Astrocyte (in vitro differentiated cells and primary cell): ENCODE measurements around the gene SMARCC2. TPM values are rescaled to one million over a fixed set of nuclear protein-coding genes. Genes with fewer than 3 reads are reported as not detected.
"Not testable (repeated sequence)": the region's sequence is repeated elsewhere in the genome, so short reads cannot be mapped to it uniquely, and the experiment has no call there.

Experiments
- DNase-seq: peaks from one replicate; pipeline ENCODE4 v3.0.0-alpha.2; 2010; ENCODE audit warnings: low read depth
- FAIRE-seq: peaks from 2 replicates; lab custom pipeline; 2011; peaks lifted over from hg19 to GRCh38; lab: Jason Lieb, UNC
- H2AFZ ChIP-seq: 2 replicates; pipeline ENCODE4 v1.6.0; 2012; ENCODE audit warnings: low read depth, low read length, inconsistent platforms
- H3K27ac ChIP-seq: 2 replicates; pipeline ENCODE4 v1.5.1; 2011; ENCODE audit warnings: low read depth, low read length, inconsistent platforms
- H3K27me3 ChIP-seq: 2 replicates; pipeline ENCODE4 v1.6.0; 2011; ENCODE audit warnings: low read length, inconsistent platforms; ENCODE audit not compliant: insufficient read depth
- H3K36me3 ChIP-seq: 2 replicates; pipeline ENCODE4 v1.5.1; 2011; ENCODE audit warnings: low read length, inconsistent platforms; ENCODE audit not compliant: insufficient read depth
- H3K4me1 ChIP-seq: 2 replicates; pipeline ENCODE4 v1.5.1; 2011; ENCODE audit warnings: low read length, inconsistent platforms; ENCODE audit not compliant: insufficient read depth
- H3K4me2 ChIP-seq: 2 replicates; pipeline ENCODE4 v1.6.0; 2012; ENCODE audit warnings: low read length, inconsistent platforms
- H3K4me3 ChIP-seq: 2 replicates; pipeline ENCODE4 v1.5.1; 2011; ENCODE audit warnings: low read depth, mild to moderate bottlenecking, low read length, inconsistent platforms; ENCODE audit not compliant: insufficient read depth
- H3K79me2 ChIP-seq: 2 replicates; pipeline ENCODE4 v1.6.0; 2012; ENCODE audit warnings: mild to moderate bottlenecking, low read length, inconsistent platforms; ENCODE audit not compliant: insufficient read depth
- H3K9ac ChIP-seq: 2 replicates; pipeline ENCODE4 v1.6.0; 2012; ENCODE audit warnings: mild to moderate bottlenecking, low read length, inconsistent platforms
- H3K9me3 ChIP-seq: 2 replicates; pipeline ENCODE4 v1.5.1; 2012; ENCODE audit warnings: low read depth, mild to moderate bottlenecking, low read length, inconsistent platforms; ENCODE audit not compliant: insufficient read depth
- H4K20me1 ChIP-seq: 2 replicates; pipeline ENCODE4 v1.6.0; 2012; ENCODE audit warnings: low read length, inconsistent platforms; ENCODE audit not compliant: insufficient read depth
- H3K27ac Mint-ChIP-seq: one replicate; pipeline ENCODE4 v1.8.0; 2021; ENCODE audit warnings: mild to moderate bottlenecking, mixed read lengths; ENCODE audit not compliant: unreplicated experiment
- H3K27me3 Mint-ChIP-seq: one replicate; pipeline ENCODE4 v1.8.0; 2021; ENCODE audit warnings: low read depth, mixed read lengths; ENCODE audit not compliant: unreplicated experiment
- H3K36me3 Mint-ChIP-seq: one replicate; pipeline ENCODE4 v1.8.0; 2021; ENCODE audit warnings: low read depth, mixed read lengths; ENCODE audit not compliant: unreplicated experiment
- H3K4me1 Mint-ChIP-seq: one replicate; pipeline ENCODE4 v1.8.0; 2021; ENCODE audit warnings: low read depth, mixed read lengths; ENCODE audit not compliant: unreplicated experiment
- H3K4me3 Mint-ChIP-seq: one replicate; pipeline ENCODE4 v1.8.0; 2021; ENCODE audit warnings: mild to moderate bottlenecking, moderate library complexity, mixed read lengths; ENCODE audit not compliant: unreplicated experiment
- H3K9me3 Mint-ChIP-seq: one replicate; pipeline ENCODE4 v1.8.0; 2021; ENCODE audit warnings: mild to moderate bottlenecking, mixed read lengths; ENCODE audit not compliant: unreplicated experiment
- CTCF ChIP-seq: IDR thresholded peaks from 2 replicates; pipeline ENCODE4 v1.5.1; 2011; ENCODE audit warnings: low read depth, mild to moderate bottlenecking, inconsistent platforms, low read length, moderate library complexity; ENCODE audit not compliant: insufficient read depth
- EZH2 ChIP-seq: IDR thresholded peaks from 2 replicates; pipeline ENCODE4 v1.6.1; 2012; ENCODE audit warnings: mild to moderate bottlenecking, low read length, inconsistent platforms; ENCODE audit not compliant: insufficient read depth
- total RNA-seq: library from RNA; stranded (reverse); gene quantifications from 2 replicates; pipeline ENCODE4 v1.2.1, GENCODE V29; 2021

SMARCC2 gene
- total RNA-seq, 1 donor from 2014 or later = 57.6 TPM

- H3K9me3 ChIP-seq = no peaks in the 10 kb centered on the region
- no peaks in the 10 kb centered on the region for H3K36me3 ChIP-seq
- no peak for TF ChIP-seq EZH2
- no peak for TF ChIP-seq CTCF
- no peak for FAIRE-seq
- H3K27me3 Mint-ChIP-seq = no peaks in the 10 kb centered on the region
- no peaks in the 10 kb centered on the region for H3K79me2 ChIP-seq
- H3K4me3 ChIP-seq = no peak overlapping the region
- no peaks in the 10 kb centered on the region for H4K20me1 ChIP-seq
- no peak overlapping the region for H3K4me2 ChIP-seq
- H3K36me3 Mint-ChIP-seq = no peaks in the 10 kb centered on the region
- H3K4me1 Mint-ChIP-seq = peaks cover 11% of the 10 kb centered on the region
- H3K27ac ChIP-seq = no peak overlapping the region
- H3K9ac ChIP-seq = no peak overlapping the region
- peaks cover 6% of the 10 kb centered on the region for H3K4me1 ChIP-seq
- peak overlapping the region; percentile 35 for H3K4me3 Mint-ChIP-seq
- no peak for DNase-seq
- H3K27ac Mint-ChIP-seq = no peak overlapping the region
- no peaks in the 10 kb centered on the region for H3K27me3 ChIP-seq
- no peak overlapping the region for H2AFZ ChIP-seq
- H3K9me3 Mint-ChIP-seq = no peaks in the 10 kb centered on the region
Measured at GRCh38 chr12:56197921-56198635, 8.8 kb upstream of the SMARCC2 start.

GRCh38 chr12:56196818-56197550 is 7.7 kb upstream of the SMARCC2 start:
- not testable (repeated sequence) for H3K36me3 ChIP-seq, H3K9ac ChIP-seq, H3K4me3 ChIP-seq, H3K27me3 ChIP-seq, H3K4me3 Mint-ChIP-seq, H3K9me3 ChIP-seq, H3K4me1 ChIP-seq, H3K9me3 Mint-ChIP-seq, H3K79me2 ChIP-seq, H3K27ac ChIP-seq, H4K20me1 ChIP-seq, H3K4me2 ChIP-seq, H2AFZ ChIP-seq, H3K36me3 Mint-ChIP-seq, H3K27me3 Mint-ChIP-seq
- peak overlapping the region; percentile 2 for H3K27ac Mint-ChIP-seq
- peaks cover 11% of the 10 kb centered on the region for H3K4me1 Mint-ChIP-seq
- DNase-seq (peak; percentile 97), FAIRE-seq (peak; percentile 74)

GRCh38 chr12:56193025-56193578 is 3.8 kb upstream of the SMARCC2 start:
- H3K79me2 ChIP-seq = peaks cover 8% of the 10 kb centered on the region
- no peaks in the 10 kb centered on the region for H3K9me3 Mint-ChIP-seq
- no peaks in the 10 kb centered on the region for H3K36me3 ChIP-seq
- H3K4me1 Mint-ChIP-seq = peaks cover 5% of the 10 kb centered on the region
- H3K27ac ChIP-seq = no peak overlapping the region
- H3K27me3 ChIP-seq = no peaks in the 10 kb centered on the region
- H3K4me3 ChIP-seq = no peak overlapping the region
- FAIRE-seq (no peak), DNase-seq (peak; percentile 61)
- H2AFZ ChIP-seq = peak overlapping the region; percentile 53
- peaks cover 12% of the 10 kb centered on the region for H3K4me1 ChIP-seq
- no peak for TF ChIP-seq EZH2
- peak; percentile 96 for TF ChIP-seq CTCF
- peaks cover 7% of the 10 kb centered on the region for H4K20me1 ChIP-seq
- no peaks in the 10 kb centered on the region for H3K9me3 ChIP-seq
- H3K9ac ChIP-seq = no peak overlapping the region
- peak overlapping the region; percentile 3 for H3K4me3 Mint-ChIP-seq
- no peak overlapping the region for H3K27ac Mint-ChIP-seq
- H3K27me3 Mint-ChIP-seq = no peaks in the 10 kb centered on the region
- H3K4me2 ChIP-seq = no peak overlapping the region
- no peaks in the 10 kb centered on the region for H3K36me3 Mint-ChIP-seq
